Renal pelvis (tissue), 12 donors: ENCODE results near the gene FAM83G. TPM values are rescaled to one million over a fixed set of nuclear protein-coding genes. Genes with fewer than 3 reads are reported as not detected.
"Not testable (repeated sequence)": the region's sequence is repeated elsewhere in the genome, so short reads cannot be mapped to it uniquely, and the experiment has no call there.

Experiments used
- DNase-seq: peaks from one replicate; pipeline ENCODE4 v3.0.0-alpha.2; 2013
- long read RNA-seq, 16 experiments: transcript quantifications; one replicate each; lab custom pipeline, GENCODE V29; 2026
- polyA plus RNA-seq, 3 donors: library from polyadenylated mRNA; unstranded; fragments of 120-200 nt; gene quantifications; one replicate each; pipeline ENCODE4 v1.2.1, GENCODE V29; 2013; ENCODE audit not compliant: insufficient read length in 3 of 3

The FAM83G gene
- polyA plus RNA-seq: 1 to 10 TPM; 7.5 to 9.6 (median 8.6) TPM
- long read RNA-seq, donor 1: 0 reads
- long read RNA-seq, donor 2: 0 reads
- long read RNA-seq, donor 3: 0 reads
- long read RNA-seq, donor 4, full-length matches to known transcripts: 2 of 2 reads
- long read RNA-seq, donor 4, partial matches to known transcripts: 0 of 2 reads
- long read RNA-seq, donor 4, other reads (novel, unspliced or antisense): 0 of 2 reads
- long read RNA-seq, donor 5: 0 reads
- long read RNA-seq, donor 6, full-length matches to known transcripts: 1 of 1 reads
- long read RNA-seq, donor 6, partial matches to known transcripts: 0 of 1 reads
- long read RNA-seq, donor 6, other reads (novel, unspliced or antisense): 0 of 1 reads
- long read RNA-seq, donor 7, full-length matches to known transcripts: 2 of 2 reads
- long read RNA-seq, donor 7, partial matches to known transcripts: 0 of 2 reads
- long read RNA-seq, donor 7, other reads (novel, unspliced or antisense): 0 of 2 reads
- long read RNA-seq, donor 8: 0 reads
- long read RNA-seq, donor 9, full-length matches to known transcripts: 1 of 1 reads
- long read RNA-seq, donor 9, partial matches to known transcripts: 0 of 1 reads
- long read RNA-seq, donor 9, other reads (novel, unspliced or antisense): 0 of 1 reads
- long read RNA-seq, donor 10: 0 reads
- long read RNA-seq, donor 11, full-length matches to known transcripts: 1 of 1 reads
- long read RNA-seq, donor 11, partial matches to known transcripts: 0 of 1 reads
- long read RNA-seq, donor 11, other reads (novel, unspliced or antisense): 0 of 1 reads
- long read RNA-seq, donor 12, full-length matches to known transcripts: 1 of 1 reads
- long read RNA-seq, donor 12, partial matches to known transcripts: 0 of 1 reads
- long read RNA-seq, donor 12, other reads (novel, unspliced or antisense): 0 of 1 reads
- long read RNA-seq, donor 13: 0 reads
- long read RNA-seq, donor 14: 0 reads
- long read RNA-seq, donor 15: 0 reads
- long read RNA-seq, donor 16: 0 reads

- DNase-seq: peak; percentile 40
Observed at GRCh38 chr17:19004421-19005136, at the start of gene FAM83G. TSS of gene FAM83G (minus strand) at chr17:19004764. CDS start at chr17:19004041, 723 bp downstream.

GRCh38 chr17:19048826-19049225 lies 44.3 kb upstream of the FAM83G start:
- not testable (repeated sequence) for DNase-seq

GRCh38 chr17:19047510-19047909 lies 42.9 kb upstream of the FAM83G start:
- not testable (repeated sequence) for DNase-seq

GRCh38 chr17:19046782-19047375 lies 42.3 kb upstream of the FAM83G start, which contains the start of gene GRAP:
TSS of gene GRAP (minus strand) at chr17:19046957. CDS start at chr17:19046926, 31 bp downstream.
- DNase-seq: not testable (repeated sequence)

GRCh38 chr17:19044643-19045042 lies 40.1 kb upstream of the FAM83G start:
- not testable (repeated sequence) for DNase-seq

GRCh38 chr17:19043032-19043431 lies 38.5 kb upstream of the FAM83G start:
- DNase-seq: not testable (repeated sequence)

- not testable (repeated sequence) for DNase-seq
Observed at GRCh38 chr17:19042369-19042768, 37.8 kb upstream of the FAM83G start.

GRCh38 chr17:19041871-19042270 lies 37.3 kb upstream of the FAM83G start:
- not testable (repeated sequence) for DNase-seq

- not testable (repeated sequence) for DNase-seq
Observed at GRCh38 chr17:19040350-19040749, 35.8 kb upstream of the FAM83G start.

- not testable (repeated sequence) for DNase-seq
Observed at GRCh38 chr17:19038730-19039129, 34.2 kb upstream of the FAM83G start.

GRCh38 chr17:19038007-19038406 lies 33.4 kb upstream of the FAM83G start:
- DNase-seq: not testable (repeated sequence)

GRCh38 chr17:19037547-19037946 lies 33.0 kb upstream of the FAM83G start:
- DNase-seq: not testable (repeated sequence)

GRCh38 chr17:19036186-19036585 lies 31.6 kb upstream of the FAM83G start:
- not testable (repeated sequence) for DNase-seq

- not testable (repeated sequence) for DNase-seq
Observed at GRCh38 chr17:19032377-19032988, 27.9 kb upstream of the FAM83G start.

- DNase-seq: not testable (repeated sequence)
Observed at GRCh38 chr17:19031729-19032128, 27.2 kb upstream of the FAM83G start.

GRCh38 chr17:19030771-19031449 lies 26.3 kb upstream of the FAM83G start:
- not testable (repeated sequence) for DNase-seq

GRCh38 chr17:19029740-19030139 lies 25.2 kb upstream of the FAM83G start:
- not testable (repeated sequence) for DNase-seq

- DNase-seq: not testable (repeated sequence)
Observed at GRCh38 chr17:19028671-19029070, 24.1 kb upstream of the FAM83G start.
